ENCODE measurements around the gene CAMK1D. TPM values are rescaled to one million over a fixed set of nuclear protein-coding genes. Genes with fewer than 3 reads are reported as not detected.
"Not testable (repeated sequence)": the region's sequence is repeated elsewhere in the genome, so short reads cannot be mapped to it uniquely, and the experiment has no call there.

The CAMK1D gene
- total RNA-seq, 1 donor from 2014 or later = 16.5 TPM

DNA sequence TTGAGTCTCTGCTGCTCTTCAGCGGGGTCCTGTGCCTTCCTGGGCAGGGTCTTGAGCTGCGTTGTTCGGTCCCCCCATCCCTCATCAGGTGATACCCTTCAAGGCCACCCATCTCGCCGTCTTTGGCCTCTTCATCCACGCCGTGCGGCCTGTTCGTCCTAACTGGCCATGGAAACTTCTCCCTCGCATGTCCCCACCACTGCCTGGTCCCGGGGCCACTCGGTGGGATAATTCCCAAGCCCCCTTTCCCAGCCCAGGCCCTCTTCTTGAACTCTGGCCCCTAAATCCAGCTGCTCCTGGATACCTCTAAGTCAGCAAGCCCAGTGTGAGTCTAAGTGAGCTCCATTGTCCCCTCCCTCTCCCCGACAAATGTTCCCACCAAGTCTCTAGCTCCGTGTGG, 74.5 kb downstream of the CAMK1D start:
- peak; percentile 81 for DNase-seq (ENCODE audit: low spot score)

GRCh38 chr10:12427276-12427675, 77.9 kb downstream of the CAMK1D start:
- DNase-seq (ENCODE audit: low spot score) = peak; percentile 77

GRCh38 chr10:12428447-12429135, 79.2 kb downstream of the CAMK1D start:
- peak; percentile 76 for DNase-seq (ENCODE audit: low spot score)

- DNase-seq (ENCODE audit: low spot score) = peak; percentile 28
Measured at GRCh38 chr10:12430406-12430982, 81.1 kb downstream of the CAMK1D start.

DNA sequence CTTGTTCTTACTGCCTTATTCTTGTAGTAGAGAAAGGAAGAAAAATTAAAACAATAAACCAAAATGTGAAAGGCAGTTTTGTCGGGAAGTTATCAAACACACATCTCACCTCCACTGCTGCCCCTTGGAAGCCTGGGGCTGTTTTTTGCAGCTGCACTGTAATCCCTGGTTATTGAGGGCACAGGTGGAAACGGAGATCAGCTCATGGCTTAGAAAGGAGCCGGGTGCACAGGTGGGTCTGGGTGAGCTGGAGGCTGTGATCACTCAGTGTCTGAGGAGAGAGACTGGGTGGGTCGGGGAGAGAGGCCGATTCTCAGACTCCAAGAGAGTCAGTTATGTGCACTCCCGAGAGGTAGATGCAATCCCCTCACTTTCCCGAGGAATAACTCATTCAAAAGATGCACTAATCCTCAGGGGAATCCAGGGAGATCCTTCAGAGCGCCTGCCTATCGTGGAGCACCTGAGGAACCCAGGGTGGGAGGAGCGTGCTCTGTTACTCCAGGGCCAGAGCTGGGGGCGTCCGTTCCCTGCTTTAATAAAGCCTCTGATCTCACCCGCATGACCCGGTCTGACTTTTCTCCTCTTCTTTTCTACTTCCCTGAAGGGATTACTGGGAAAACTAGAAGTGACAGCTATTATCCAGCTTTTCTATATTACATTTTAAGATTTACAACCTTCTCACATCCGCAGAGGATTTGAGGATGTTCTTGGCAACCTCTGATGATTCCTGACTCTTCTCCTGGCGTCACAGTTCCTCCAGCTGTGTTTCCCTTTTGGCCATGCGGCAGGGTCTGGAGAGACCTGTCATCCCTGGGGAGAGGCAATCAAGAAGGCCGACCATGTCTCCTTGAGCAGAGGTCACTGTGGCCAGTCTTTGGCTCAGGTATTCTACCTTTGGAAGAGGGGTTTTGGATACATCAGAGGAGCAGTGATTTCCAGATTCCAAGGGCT, 82.1 kb downstream of the CAMK1D start:
- peak; percentile 64 for DNase-seq (ENCODE audit: low spot score)

DNA sequence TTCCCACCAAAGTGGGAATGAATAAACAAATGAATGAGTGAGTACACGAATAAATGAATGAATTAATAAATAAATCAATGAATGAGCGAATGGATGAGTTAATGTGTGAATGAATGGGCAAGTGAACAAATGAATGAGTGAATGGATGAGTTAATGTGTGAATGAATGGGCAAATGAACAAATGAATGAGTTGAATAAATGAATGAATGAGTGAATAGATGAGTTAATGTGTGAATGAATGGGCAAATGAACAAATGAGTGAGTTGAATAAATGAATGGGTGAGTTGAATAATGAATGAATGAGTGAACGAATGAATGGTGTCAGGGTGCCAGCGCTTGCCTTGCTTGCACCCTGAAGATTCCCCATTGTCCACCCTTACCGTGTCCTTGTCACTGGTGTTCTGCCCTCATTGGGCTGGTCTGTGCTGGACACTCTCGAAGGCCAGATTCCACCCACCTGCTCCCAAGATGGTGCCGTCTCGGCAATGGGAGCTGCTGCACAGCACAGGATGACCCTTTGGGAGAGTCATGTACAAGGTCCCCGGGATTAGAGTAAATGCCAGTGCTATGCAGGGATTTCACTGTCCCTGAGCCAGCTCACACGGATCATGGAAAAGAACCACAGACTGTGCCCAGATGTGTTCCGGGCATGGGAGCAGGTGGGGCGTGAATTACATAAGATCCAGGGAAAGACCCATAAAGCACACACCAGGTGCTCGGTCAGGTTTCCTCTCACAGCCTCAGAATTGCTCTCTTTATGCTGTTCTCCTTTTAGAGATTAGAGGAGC, 83.2 kb downstream of the CAMK1D start:
- DNase-seq (ENCODE audit: low spot score) = peak; percentile 78

DNA sequence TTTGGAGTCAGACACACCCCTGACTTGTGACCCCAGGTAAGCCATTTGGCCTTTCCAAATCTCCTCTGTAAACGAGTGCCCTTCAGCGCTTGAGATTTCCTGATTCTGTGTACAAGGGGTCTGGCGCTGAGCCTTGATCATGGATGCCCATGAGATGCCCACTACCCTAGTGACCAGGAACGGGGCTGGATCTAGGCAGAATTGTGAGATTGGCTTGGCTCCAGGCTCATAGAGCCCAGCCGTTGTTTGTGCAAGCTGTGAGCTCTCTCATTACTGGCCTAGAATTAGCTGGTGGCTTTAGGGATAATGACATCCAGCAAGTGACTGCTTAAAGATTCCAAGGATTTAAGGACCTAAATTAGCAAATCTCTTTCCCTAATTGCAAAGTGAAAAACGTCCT, 84.9 kb downstream of the CAMK1D start:
- DNase-seq (ENCODE audit: low spot score) = peak; percentile 64

DNA sequence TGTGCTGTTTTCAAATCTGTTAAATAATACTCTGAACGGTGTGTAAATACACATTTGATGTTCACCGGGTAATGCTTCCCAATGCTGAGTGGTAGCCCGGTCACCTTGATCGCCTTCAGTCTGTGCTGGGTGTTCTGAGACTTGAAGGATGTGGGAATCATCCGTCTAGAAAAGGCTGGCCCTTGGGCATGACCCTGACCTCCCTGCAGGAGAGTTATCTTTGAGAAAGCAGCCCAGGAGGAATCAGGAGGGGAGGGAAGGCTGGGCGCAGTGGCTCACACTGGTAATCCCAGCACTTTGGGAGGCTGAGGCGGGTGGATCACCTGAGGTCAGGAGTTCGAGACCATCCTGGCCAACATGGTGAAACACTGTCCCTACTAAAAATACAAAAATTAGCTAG, 85.3 kb downstream of the CAMK1D start:
- peak; percentile 68 for DNase-seq (ENCODE audit: low spot score)

DNA sequence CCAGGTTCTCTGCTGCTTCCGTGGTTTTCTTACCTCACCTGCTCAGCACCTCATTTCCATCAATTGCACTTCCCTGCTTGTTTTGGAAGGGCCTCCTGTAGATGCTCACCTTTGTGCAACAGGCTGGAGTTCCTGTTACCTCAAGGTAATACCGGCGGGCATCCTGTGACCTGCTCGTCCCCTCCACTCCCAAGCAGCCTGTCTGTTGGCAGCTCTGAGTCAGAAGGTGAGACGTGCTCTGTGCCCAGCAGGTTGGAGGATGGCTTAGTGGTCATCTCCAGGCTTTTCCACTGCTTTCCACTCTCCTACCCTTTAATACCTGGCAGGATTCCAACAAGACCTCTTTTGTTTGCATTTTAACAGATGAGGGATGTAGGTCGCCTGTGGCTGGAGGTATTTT, 86.0 kb downstream of the CAMK1D start:
- peak; percentile 74 for DNase-seq (ENCODE audit: low spot score)

DNA sequence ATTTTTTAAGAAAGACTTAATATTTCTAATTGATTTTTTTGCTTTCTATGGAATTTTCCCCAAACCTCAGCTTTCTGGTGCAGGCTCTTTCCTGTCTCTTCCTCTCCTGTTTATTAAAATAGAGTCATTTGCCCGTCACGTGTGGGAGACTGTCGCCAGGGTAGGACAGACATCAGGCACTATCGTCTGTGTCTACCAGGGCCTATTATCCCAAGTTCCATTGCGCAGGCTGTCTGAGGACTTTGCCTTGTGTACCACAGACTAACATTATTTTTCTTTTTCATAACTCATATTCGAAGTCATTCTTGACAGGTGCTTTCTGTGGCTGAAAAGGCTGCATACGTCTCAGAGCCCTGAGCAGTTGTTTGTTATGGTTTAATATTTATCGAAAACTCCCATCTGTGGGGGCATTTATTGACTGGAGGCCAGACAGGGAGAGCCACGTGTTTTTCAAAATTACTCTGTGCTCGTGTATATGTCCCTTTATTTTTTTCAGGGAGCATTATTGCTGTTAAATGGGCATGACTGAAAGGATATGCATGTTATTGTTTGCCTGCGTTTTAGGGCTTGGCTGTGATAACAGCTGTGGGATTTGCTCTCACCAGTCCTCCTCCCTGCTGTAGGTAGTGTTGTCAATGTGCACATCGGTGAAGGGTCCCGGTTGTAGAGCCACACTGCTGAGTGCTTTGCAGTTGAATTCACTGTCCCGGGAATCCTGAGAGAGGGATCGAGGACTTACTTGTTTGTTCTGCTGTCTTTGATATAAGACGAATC, 89.8 kb downstream of the CAMK1D start:
- no peak for DNase-seq (ENCODE audit: low spot score)

DNA sequence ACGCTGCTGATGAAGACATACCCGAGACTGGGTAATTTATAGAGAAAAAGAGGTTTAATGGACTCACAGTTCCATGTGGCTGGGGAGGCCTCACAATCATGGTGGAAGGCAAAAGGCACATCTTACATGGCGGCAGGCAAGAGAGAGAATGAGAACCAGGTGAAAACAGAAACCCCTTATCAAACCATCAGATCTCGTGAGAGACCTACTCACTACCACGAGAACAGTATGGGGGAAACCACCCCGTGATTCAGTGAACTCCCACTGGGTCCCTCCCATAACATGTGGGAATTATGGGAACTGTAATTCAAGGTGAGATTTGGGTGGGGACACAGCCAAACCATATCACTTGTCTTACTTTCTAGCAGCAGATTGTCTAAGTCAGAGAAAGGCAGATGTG, 90.4 kb downstream of the CAMK1D start:
- not testable (repeated sequence) for DNase-seq (ENCODE audit: low spot score)

DNA sequence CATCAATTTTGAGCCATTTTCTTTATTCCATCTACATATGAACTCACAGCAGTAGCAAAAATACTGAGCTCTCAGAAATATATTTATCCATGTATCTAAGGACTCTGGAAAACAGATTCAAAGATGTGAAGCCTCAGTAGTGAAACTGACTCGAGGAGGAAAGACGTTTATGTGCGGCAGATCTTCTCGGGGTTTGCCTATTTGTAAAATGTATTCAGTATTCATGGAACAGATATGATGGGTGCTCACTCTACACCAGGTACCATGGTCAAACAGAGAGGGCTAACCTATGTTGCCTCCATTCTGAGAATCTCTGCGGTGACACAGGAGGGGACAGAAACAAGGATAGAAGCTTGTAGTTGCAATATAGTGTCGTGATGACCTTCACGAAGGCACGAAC, 93.7 kb downstream of the CAMK1D start:
- DNase-seq (ENCODE audit: low spot score) = no peak

GRCh38 chr10:12444981-12445700, 95.8 kb downstream of the CAMK1D start:
- no peak for DNase-seq (ENCODE audit: low spot score)

DNA sequence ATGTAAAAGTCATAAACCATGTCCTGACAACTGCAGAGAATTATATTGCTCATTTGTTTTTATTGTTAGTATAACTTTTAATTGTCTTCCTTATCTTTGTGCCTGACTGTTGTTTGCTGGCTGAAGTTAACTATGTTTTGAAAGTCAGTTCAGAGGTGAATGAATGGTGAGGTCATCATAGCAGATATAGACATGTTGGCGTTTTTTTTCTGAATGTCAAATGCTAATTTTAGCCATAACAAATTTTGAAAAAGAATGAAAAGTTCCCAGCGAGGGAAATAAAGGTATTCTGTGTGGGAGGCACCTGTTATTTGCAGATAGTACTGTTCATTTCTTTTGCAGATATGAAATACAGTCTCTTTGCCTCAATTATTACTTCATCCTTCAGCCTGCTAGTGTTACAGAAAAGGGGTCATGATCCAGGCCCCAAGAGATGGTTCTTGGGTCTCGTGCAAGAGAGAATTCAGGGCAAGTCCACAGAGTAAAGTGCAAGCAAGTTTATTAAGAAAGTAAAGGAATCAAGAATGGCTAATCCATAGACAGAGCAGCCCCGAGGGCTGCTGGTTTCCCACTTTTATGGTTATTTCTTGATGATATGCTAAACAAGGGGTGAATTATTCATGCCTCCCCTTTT, 96.5 kb downstream of the CAMK1D start:
- DNase-seq (ENCODE audit: low spot score) = no peak

- no peak for DNase-seq (ENCODE audit: low spot score)
Measured at GRCh38 chr10:12448340-12448728, 99.0 kb downstream of the CAMK1D start.

DNA sequence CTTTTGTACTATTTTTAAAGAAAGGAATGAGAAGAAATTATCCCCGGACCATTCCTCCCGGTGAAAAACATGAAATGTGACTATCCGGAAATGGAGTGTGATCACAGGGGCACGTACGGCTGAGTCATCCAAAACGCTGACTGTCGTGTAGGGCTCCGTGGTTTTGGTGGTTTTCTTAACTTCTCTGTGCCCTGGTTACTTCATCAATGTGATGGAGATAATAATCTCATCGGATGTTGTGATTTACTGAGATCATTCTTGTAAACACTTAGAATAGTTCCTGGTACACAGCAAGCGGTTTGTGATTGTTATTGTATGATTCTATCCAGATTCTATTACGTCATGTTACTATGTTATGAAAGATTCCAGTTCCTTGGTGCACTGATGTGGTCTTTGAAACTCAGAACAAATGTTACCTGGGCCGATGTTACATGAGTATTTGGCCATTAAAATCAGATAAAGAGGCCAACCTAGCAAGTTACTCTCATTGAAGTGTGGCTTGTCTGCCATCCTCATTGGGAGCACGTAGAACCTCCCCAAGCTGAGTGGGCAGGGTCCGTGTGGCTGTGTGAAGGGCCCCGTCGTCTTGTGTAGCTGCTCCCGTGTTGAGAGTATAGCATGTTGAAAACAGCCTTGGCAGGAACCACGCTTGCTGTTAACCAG, 99.5 kb downstream of the CAMK1D start:
- no peak for DNase-seq (ENCODE audit: low spot score)

GRCh38 chr10:12455318-12455717, 106.0 kb downstream of the CAMK1D start:
- no peak for DNase-seq (ENCODE audit: low spot score)

- no peak for DNase-seq (ENCODE audit: low spot score)
Measured at GRCh38 chr10:12455766-12456165, 106.4 kb downstream of the CAMK1D start.

DNA sequence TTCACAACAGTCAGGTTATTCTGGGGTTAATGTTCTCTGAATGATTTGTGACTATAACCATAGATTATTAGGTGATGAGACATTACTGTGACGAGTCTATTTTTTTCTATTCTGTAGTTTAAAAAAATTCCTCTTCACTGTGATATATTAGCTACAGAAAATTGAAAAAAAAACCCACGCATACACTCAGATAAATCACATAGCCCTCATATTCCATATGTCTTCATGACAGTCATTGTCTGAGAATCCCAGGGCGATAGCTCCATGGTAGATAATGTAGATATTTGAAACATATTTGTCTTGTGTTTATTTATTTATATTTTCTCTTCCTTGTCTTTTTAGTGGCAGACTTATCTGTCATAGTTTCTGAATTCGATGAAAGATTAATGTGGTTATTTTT, 110.0 kb downstream of the CAMK1D start:
- DNase-seq (ENCODE audit: low spot score) = no peak
